Stimulated activated CD4-positive, alpha-beta T cell treated with anti-CD3 and anti-CD28 coated beads, Interleukin-2, amount 100 ng/mL, for 24 hours (primary cell): ENCODE results near the gene XAF1.
"Not testable (repeated sequence)": the region's sequence is repeated elsewhere in the genome, so short reads cannot be mapped to it uniquely, and the experiment has no call there.

ENCODE experiments used
- DNase-seq, 2 donors: peaks; one replicate each; pipeline ENCODE4 v3.0.0-alpha.2; 2020

XAF1 gene

DNA sequence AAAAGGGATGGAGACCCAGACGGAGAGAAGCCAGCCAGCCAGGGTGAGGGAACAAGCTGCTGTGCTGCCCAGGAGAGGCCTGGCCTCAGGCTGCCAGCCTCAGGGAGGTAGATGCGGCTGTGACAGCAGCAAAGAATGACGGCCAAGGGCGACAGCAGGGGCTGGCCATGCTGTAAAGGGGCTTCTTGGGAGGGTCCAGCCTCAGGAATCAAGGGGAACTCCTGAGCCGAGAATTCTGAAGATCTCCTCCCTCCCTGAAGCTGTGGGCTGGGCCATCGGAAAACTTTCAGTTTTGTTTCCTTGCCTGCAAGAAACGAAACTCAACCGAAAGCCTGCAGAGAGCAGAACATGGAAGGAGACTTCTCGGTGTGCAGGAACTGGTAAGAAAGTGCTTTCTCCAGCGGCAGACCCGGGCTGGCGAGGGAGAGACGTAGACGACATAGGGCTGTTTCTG lies at the start of gene XAF1:
XAF1 (plus strand) TSS at position 316 of the 454 bp plus-strand sequence; CDS start at position 349, 33 bp downstream.
- peak; percentile 37 to 48 for DNase-seq

DNA sequence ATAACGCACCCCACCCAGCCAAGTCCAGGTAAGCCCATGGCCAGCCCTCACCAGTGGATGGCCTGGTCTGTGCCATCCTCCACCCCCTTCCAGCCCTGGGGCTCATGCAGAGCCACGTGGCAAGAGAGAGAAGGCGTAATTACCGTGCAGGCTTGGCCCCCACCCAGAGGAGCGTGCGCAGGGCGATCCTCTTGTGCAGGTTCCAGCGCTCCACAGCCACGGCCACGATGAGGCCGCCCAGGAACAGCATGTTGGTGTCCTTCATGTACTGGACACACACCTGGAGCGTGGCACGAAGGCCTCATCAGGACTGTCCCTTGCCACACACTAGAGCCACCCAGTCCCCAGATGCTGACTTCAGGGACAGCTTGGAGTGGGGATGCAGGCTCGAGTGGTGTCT lies 49.3 kb upstream of the XAF1 start:
- DNase-seq: no peak

DNA sequence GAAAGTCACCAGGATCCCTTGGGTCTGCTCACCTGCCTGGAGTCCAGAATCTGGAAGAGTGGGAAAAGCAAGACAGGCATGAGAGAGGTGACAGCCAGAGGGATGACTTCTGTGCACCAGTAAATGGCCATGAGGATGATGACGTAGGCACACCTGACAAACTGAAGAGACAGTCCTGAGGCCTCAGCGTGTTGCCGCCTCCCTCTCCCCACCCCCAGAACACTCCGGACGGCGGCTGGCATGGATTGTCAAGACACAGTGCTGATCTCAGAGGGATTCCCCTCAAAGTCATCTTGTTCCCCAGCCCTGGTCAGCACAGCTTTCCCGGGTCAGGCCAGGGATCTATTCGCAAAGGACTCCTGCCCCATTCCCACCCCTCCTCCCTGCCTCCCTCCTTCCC lies 48.9 kb upstream of the XAF1 start:
- no peak for DNase-seq

- DNase-seq: no peak
Measured at GRCh38 chr17:6708357-6708961, 47.4 kb upstream of the XAF1 start.

DNA sequence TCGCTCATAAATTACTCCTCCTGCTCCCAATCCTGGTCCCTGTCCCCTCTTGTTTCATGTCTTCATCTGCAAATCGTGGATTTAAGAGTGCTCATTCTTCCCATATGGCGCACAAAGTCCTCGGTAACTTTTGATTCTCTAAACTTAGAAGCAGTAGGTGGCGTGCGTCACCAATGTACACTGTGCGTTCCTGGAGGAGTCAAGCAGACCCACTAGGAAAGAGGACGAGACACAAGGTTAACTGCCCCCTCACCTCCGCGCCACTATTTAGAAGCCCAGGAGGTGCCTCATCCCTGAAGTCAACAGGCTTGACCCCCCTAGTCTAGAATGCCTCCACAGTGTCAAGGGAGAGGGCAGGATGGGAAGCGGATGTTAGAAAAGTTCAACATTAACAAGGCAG lies 45.5 kb upstream of the XAF1 start:
- no peak for DNase-seq

DNA sequence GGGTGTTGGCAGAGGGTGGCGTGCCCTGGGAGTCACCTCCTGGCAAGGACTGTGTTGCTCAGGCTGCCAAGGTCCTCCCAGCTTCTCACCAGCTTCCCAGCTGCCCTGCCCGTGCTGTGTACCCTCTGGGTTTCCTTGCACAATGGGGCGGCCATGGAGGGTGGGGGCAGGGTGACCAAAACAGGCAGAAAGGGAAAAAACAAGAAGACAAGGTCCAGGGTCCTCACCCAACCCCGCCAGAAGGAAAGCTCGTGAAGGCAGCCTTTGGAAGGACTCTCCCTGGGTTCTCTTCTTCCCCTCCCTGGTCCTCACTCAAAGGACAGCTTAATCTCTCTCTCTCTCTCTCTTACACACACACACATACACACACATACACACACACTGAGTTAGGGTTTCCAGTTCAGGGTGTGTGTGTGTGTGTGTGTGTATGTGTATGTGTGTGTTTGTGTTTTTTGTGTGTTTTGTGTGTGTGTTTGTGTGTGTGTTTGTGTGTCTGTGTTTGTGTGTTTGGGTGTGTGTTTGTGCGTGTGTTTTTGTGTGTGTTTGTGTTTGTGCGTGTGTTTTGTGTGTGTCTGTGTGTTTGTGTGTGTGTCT lies 44.7 kb upstream of the XAF1 start:
- no peak for DNase-seq

DNA sequence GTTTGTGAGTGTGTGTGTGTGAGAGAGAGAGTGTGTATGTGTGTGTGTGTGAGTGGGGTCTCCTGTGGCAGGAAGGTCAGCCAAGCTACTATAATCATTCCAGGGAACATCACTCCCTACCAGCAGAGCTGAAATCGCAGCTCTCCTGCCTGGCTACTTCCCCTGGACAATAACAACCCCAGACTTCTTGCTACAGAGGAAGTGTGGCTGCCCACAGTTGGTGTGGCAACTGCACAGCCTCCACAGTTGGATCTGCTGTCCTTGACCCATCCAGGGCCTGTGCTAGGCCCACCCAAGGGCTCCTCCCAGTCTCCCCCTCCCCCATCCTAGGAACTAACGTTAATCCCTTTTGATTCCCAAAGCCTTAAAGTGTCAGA lies 44.2 kb upstream of the XAF1 start:
- no peak for DNase-seq

- no peak for DNase-seq
Measured at GRCh38 chr17:6712058-6712853, 43.6 kb upstream of the XAF1 start.

DNA sequence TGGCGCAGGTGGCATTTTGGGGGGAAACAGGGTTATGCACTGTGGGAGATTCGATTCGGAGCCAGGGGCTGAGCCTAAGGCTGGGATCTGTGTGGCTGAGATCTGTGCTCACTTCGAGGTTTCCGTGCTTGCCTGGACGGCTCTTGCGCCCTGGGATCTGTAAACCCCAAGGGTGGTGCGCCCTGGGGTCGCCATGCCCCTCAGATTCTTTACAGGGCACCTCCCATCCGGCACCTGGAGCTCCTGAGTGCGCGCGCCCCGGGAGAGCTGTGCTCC lies 43.1 kb upstream of the XAF1 start:
- DNase-seq: no peak

DNA sequence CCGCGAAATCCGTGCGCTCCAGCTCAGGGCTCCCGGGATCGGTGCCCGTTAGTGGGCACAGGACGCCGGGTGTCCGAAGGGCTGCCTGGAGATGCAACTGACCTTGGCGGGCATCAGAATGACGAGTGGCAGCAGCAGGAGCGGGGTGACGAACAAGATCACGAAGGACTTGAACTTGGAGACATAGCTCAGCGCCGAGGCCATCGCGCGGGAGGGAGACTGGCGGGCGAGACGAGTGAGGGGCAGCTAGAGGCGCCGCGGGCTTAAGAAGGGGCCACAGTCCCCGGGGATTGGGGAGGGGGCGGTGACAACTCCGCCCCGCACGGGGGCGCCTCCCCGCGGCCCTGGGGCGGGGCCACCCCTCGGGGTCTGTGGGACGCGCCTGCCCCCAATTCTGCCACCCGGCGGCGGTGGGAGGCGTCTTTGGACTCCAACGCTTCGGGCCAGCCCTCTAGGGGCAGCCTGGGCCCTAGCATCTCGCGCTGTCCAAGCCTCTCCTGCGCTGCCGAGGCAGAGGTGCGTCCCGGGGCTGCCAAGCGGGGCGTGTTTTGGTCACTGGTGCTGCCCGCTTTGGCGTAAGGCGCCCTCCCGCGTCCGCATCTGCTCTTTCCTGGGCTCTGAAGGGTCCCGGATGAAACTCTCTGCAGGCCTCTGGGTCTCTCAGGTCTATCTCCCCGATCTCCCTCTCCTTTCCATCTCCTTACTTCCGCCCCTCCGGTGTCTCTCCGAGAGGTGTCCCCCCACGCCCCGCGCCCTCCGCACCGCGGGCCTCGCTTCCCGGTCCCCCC lies 42.5 kb upstream of the XAF1 start, which contains the start of gene SLC13A5:
SLC13A5 (minus strand) TSS at position 240 of the 788 bp plus-strand sequence; CDS start at position 204, 36 bp downstream.
- peak in 1 of 2 donors; percentile 30 for DNase-seq

DNA sequence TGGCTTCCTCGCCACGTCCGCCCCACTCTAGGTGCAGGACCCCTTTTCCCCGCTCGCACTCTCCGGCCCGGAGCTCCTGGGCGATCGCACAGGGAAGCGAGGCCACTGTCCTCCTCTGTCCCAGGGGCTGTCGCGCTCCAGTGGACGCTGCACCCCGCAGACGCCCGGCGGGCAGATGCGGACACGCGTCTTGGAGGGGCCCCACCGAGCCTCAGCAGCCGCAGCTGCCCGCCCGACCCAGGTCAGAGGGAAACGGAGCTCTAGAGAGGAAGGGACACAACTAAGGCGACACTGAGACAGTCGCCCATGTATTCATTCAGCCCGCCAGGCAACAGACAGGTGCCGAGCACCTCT lies 42.0 kb upstream of the XAF1 start:
- DNase-seq: no peak

DNA sequence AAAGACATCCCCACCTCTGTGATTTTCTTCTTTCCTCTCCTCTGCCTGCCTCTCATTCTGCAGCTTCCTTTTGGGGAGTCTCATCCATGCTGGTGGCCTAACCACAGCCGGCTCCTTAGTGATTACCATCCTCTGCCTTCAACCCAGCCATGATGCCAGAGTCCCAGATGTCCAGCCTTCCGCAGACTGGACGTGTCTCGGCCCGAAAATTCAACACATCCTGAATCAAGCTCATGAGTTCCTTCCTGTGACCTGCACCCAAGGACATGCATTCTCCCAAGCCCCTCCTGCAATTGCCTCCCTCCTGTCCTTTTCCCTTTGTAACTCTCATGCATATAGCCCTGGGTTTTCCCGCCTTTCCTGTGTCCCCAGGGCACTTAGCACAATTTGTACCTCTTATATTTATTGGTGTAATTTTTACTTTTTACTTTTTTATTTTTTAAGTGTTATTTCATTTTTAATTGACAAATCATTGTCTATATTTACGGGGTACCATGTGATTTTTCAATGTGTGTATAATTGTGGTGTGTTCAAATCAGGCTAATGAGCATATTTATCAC lies 41.5 kb upstream of the XAF1 start:
- DNase-seq: no peak

GRCh38 chr17:6716736-6717135 lies 39.1 kb upstream of the XAF1 start:
- no peak for DNase-seq

GRCh38 chr17:6721744-6722143 lies 34.1 kb upstream of the XAF1 start:
- DNase-seq: no peak

DNA sequence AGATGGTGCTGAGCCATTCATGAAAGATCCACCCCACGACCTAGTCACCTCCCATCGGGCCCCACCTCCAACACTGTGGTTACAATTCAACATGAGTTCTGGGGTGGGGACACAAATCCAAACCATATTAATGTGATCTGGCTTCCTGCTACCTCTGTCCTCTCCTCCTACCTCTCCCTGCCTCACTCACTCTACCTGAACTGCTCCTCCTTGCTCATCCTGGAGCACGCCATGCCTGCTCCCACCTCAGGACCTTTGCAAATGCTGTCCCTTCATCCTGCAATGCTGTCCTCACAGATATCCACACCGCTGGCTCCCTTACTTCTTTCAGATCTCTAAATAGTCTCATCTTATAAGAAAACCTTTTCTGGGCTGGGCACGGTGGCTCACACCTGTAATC lies 31.8 kb upstream of the XAF1 start:
- no peak for DNase-seq

GRCh38 chr17:6729531-6729930 lies 26.3 kb upstream of the XAF1 start:
- no peak for DNase-seq

GRCh38 chr17:6746665-6747064 lies 9.2 kb upstream of the XAF1 start:
- not testable (repeated sequence) for DNase-seq

DNA sequence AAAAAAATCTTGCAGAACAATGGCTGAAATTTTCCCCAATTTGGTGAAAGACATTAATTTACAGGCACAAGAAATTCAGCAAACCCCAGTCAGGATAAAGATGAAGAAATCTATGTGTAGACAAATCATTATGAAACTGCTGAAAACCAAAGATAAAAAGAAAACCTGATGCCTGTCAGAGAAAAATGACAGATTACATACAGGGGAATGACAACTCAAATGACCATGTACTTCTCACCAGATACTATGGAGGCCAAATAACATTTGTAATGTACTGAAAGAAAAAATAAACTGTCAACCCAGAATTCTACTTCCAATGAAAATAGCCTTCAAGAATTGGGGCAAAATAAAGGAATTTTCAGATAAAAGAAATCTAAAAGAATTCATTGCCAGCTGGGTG lies 7.2 kb upstream of the XAF1 start:
- no peak for DNase-seq

DNA sequence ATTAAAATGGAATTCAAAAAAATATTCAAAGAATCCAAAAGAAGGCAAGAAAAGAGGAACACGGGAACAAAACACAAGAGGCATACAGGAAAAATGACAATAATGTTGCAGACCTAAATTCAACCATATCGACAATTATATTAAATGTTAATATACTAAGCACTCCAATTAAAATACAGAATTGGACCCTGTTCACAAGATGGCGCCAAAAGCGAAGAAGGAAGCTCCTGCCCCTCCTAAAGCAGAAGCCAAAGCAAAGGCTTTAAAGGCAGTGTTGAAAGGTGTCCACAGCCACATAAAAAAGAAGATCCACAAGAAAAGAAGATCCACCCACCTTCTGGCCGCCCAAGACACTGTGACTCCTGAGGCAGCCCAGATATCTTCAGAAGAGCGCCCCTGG lies 6.3 kb upstream of the XAF1 start:
- no peak for DNase-seq

DNA sequence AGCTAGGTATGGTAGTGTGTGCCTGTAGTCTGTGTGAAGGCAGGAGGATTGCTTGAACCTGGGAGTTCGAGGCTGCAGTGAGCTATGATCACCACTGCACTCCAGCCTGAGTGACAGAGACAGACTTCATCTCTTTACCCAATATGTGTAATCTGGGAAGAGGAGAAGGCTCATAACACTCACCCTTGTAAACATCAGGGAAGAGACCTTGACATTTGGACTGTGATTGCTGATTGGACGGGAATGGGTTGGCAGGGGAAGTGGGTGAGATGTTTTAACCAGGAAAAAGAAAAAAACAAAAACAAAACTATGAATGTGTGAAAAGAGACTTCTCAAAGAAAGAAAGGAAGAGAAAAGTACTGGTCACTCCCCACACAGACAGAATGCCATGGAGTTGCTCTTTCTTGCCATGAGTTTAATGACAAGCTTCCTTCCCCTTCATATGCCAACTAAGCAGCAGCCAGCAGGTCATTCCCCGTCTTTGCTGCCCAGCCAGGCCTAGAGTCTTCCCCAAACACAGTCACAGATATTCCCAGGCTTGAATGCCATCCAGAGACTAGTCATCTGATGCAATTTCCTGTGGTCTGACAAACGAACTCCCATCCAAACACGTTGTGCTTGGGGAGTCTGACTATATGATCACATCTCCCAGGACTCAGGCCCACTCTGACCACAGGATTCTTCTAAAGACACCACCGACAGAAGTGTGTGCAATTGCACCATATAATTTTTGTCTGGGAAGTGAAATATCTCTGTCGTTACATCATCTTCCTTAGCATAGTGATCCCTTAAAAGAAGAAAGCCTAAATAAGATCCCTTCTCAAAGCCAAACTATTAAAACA lies 3.6 kb upstream of the XAF1 start:
- no peak for DNase-seq

GRCh38 chr17:6753006-6753445 lies 2.8 kb upstream of the XAF1 start:
- peak in 1 of 2 donors; percentile 47 for DNase-seq

- no peak for DNase-seq
Measured at GRCh38 chr17:6753546-6753945, 2.3 kb upstream of the XAF1 start.
